GM12878 (cell line): ENCODE data around the gene BRF1.

Source experiments
- HDAC2 ChIP-seq: fragments of 200-600 bp; sonication (generic); IDR thresholded peaks from 2 replicates; pipeline ENCODE4 v1.6.1; 2017
- KLF5 ChIP-seq: fragments of 450-650 bp; IDR thresholded peaks from 2 replicates; pipeline ENCODE4 v1.6.1; 2014; ENCODE audit warnings: mild to moderate bottlenecking; ENCODE audit not compliant: partially characterized antibody
- PKNOX1 ChIP-seq: fragments of 450-650 bp; IDR thresholded peaks from 2 replicates; pipeline ENCODE4 v1.6.1; 2016; ENCODE audit warnings: mild to moderate bottlenecking
- POLR2AphosphoS5 ChIP-seq: IDR thresholded peaks from 2 replicates; pipeline ENCODE4 v1.6.1; 2011; ENCODE audit warnings: mild to moderate bottlenecking, low read length, inconsistent platforms

GRCh38 chr14:105301103-105301914, 508 bp upstream of the BRF1 start:
- TF ChIP-seq POLR2AphosphoS5 = no peak
- TF ChIP-seq HDAC2 = no peak
- TF ChIP-seq KLF5 = no peak
- TF ChIP-seq PKNOX1 = peak; percentile 39; the same call in 1 of the 2 replicates
